ENCODE data around the gene ULK4.
"Not testable (repeated sequence)": the region's sequence is repeated elsewhere in the genome, so short reads cannot be mapped to it uniquely, and the experiment has no call there.

The ULK4 gene

GRCh38 chr3:41874022-41874421 lies 87.9 kb downstream of the ULK4 start:
- no peak for DNase-seq (ENCODE audit: insufficient read length, low spot score)
- no peak for FAIRE-seq

DNA sequence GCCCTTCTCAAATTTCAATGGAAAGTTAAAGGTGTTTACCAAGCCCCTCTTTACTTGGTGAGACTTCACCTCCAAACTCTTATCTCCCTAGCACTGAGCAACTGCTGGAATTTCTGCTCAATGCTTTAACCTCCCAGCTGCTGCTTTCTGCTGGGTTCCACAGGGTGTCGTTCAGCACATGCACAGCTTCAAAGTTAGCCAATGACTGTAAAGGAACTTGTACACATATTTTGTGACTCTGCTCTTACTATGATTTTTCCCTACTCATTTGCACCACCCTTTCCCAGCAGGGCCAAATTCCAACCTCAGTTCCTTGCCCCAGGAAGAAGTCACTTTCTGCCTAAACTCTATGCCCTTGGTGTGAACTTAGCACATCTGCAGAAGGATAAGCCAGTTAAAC lies 89.7 kb downstream of the ULK4 start:
- DNase-seq (ENCODE audit: insufficient read length, low spot score): no peak
- FAIRE-seq: no peak

DNA sequence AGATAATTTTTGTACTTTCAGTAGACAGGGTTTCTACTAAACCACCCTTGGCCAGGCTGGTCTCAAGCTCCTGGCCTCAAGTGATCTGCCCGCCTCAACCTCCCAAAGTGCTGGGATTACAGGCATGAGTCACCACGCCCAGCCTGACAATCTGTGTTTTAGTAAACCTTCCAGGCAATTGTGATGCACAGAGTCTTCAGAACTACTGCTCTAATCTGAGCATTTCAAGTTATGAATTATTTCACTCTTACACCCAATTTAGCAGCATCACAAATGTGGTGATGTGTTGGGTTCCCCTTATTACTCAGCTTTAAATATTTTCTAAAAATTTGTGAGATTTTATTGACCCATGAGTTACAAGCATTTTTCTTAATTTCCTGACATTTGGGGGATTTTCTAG lies 94.4 kb downstream of the ULK4 start:
- FAIRE-seq (no peak), DNase-seq (ENCODE audit: insufficient read length, low spot score) (no peak)

GRCh38 chr3:41866298-41866697 lies 95.6 kb downstream of the ULK4 start:
- DNase-seq (ENCODE audit: insufficient read length, low spot score): no peak
- no peak for FAIRE-seq

GRCh38 chr3:41863024-41863423 lies 98.9 kb downstream of the ULK4 start:
- no peak for FAIRE-seq

DNA sequence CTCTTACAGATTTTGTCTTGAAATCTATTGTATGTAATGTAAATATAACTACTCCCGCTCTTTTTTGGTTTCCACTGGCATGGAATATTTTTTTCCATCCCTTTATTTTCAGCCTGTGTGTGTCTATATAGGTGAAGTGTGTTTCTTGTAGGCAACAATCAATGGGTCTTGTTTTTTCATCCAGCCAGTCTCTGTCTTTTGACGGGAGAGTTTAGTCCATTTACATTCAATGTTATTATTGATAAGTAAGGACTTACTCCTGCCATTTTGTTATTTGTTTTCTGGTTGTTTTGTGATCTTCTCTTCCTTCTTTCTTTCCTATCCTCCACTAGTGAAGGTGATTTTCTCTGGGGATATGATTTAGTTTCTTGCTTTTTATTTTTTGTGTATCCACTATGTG lies 101.4 kb downstream of the ULK4 start:
- not testable (repeated sequence) for FAIRE-seq; DNase-seq (ENCODE audit: insufficient read length, low spot score)

More at GRCh38 chr3:41863024-41863423, 98.9 kb downstream of the ULK4 start:
- no peak for DNase-seq (ENCODE audit: insufficient read length, low spot score)

DNA sequence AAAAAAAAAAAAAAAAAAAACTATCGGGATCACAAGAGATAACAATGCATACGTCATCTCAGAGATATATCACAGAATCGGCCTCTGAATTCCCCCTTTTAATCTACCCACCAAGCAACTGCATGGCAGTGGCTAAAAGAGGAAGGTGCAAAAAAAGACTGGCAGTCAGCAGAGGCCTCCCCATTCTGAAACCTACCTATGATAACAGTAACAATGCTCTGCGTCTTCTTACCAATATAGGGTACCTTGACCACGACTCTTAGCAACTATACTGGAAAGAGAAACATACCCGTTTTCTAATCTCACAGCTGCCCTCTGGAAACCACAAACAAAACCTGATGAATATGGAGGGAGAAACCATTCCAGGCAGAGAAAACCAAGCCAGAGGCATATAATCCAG lies 106.9 kb downstream of the ULK4 start:
- FAIRE-seq: no peak

DNA sequence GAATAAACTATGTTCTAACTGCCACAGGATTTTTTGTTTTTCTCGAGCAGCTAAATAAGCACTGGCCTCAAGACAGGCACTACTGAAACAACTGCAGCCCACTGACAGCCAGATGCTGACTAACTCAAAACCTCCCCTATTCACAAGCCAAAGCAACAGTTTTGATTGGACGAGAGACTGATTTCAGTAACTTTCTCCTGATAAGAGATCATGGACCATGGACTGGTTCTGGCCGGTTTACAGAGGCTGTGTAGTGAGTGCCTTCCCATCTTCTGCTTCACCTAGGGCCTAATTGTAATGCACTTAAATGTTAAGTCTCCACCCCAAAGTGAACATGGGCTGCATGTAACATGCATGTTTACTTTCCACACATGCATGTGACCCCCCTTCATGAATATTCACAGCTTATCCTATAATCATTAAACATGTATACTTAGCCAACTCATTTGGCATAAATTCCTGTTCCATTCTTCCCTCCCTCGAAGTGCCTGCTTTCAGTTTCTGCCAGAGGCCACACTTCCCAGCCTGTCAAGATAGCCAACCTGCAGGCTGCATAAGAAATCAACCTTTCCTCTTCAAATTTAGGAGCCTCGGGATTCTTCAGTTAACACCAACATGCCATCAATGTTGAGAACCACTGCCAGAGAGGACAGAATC lies 108.2 kb downstream of the ULK4 start:
- FAIRE-seq (no peak), DNase-seq (ENCODE audit: insufficient read length, low spot score) (no peak)

More for the DNA sequence above, 106.9 kb downstream of the ULK4 start:
- DNase-seq (ENCODE audit: insufficient read length, low spot score): no peak

GRCh38 chr3:41848753-41849574 lies 112.9 kb downstream of the ULK4 start:
- FAIRE-seq (peak; percentile 39), DNase-seq (ENCODE audit: insufficient read length, low spot score) (no peak)

DNA sequence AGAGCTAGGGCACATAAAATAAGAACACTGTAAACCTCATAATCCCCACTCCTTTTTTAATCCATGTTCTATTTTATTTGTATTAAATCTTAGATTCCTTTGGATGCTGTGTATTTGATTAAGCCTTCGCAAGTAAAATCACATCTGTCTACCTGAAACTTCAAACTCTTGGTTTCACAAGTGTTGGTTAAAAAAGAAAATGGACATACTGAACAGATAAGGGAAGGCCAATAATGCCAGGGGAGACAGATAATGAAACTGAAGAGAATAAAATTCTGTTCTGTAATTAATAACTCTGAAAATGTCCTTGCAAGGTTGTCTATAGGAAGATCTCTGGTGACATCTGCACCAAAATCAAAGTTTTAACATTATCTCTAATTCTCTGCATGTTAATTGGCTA lies 114.2 kb downstream of the ULK4 start:
- DNase-seq (ENCODE audit: insufficient read length, low spot score) (no peak), FAIRE-seq (no peak)

DNA sequence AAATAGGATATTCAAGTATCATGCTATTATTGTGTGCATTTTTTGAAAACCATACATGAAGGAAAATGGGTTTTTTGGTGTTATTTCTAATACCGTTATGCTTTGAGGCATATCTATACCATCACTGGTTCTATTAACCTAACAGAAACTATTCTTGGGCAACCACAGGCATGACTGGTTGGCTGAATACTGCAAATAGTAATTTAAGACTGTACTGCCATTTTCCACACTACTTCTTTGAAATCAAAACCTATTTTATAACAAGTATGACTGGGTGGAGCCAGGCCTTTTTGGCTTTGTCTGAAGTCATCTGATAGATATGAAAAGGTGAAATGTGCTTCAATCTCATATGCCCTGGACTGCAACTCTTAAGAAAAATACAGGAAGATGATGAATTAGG lies 115.1 kb downstream of the ULK4 start:
- no peak for FAIRE-seq
- DNase-seq (ENCODE audit: insufficient read length, low spot score): no peak

DNA sequence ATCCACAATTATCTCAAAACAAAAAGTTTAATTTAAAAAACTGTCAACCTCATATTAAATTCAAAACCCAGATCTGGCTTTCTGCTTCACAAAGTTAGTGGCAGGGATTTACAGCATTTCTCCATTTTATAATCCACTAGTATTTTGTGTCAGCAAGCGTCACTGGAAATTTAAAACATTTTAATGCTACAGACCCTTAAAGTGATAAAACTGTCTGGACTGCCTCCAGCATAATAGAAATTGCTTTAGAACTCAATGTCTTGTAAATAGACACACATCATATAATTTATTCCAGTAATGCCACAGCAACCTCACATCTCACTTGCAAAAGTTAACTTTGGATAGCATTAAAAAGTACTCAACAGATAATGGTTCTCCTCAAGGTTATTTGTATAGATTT lies 116.1 kb downstream of the ULK4 start:
- DNase-seq (ENCODE audit: insufficient read length, low spot score) (no peak), FAIRE-seq (no peak)

DNA sequence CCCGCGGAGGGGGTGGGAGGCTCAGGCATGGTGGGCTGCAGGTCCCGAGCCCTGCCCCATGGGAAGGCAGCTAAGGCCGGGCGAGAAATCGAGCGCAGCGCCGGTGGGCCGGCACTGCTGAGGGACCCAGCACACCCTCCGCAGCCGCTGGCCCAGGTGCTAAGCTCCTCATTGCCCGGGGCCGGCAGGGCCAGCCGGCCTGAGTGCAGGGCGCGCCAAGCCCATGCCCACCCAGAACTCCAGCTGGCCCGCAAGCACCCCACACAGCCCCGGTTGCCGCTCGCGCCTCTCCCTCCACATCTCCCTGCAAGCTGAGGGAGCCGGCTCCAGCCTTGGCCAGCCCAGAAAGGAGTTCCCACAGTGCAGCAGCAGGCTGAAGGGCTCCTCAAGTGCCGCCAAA lies 117.6 kb downstream of the ULK4 start:
- not testable (repeated sequence) for FAIRE-seq; DNase-seq (ENCODE audit: insufficient read length, low spot score)

DNA sequence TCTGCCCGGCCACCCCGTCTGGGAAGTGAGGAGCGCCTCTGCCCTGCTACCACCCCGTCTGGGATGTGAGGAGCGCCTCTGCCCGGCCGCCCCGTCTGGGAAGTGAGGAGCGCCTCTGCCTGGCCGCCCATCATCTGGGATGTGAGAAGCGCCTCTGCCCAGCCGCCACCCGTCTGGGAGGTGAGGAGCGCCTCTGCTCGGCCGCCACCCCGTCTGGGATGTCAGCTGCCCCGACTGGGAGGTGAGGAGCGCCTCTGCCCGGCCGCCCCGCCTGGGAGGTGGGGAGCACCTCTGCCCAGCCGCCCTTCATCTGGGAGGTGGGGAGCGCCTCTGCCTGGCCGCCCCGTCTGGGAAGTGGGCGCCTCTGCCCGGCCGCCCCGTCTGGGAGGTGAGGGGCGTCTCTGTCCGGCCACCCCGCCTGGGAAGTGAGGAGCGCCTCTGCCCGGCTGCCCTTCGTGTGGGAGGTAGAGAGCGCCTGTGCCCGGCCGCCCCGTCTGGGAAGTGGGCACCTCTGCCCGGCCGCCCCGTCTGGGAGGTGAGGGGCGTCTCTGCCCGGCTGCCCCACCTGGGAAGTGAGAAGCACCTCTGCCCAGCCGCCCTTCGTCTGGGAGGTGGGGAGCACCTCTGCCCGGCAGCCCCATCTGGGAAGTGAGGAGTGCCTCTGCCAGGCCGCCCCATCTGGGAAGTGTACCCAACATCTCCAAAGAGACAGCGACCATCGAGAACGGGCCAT lies 120.8 kb downstream of the ULK4 start:
- DNase-seq (ENCODE audit: insufficient read length, low spot score); FAIRE-seq: not testable (repeated sequence)

DNA sequence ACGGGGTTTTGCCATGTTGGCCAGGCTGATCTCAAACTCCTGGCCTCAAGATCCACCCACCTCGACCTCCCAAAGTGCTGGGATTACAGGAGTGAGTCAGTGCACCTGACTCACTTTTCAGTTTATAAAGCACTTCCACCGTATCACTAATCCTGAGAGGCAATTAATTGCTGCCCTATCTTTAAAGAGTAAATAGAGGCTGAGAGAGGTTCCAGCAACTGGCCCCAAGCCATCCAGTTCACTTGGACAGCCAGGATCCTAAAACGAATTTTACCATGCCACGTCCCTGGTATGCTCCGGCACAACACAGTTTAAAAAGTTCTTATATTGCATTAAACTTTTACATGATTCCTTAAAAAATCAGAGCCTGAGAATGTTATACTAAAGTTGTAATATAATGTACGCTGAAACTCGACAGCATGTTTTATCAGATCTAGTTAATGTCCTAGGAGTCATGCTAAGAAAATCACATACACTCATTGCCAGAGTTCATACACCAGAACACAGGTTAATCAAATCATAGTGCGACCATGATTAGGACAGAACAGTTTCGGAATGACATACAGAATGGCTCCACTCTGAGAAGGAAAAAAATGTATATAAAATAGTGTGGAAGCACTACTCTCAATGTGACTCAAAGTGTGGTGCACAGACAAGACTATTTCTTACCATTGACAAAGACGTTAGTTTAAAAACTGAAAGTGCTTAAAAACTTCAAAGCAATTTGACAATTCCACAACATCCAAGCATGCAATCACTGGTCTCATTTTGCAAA lies 125.4 kb downstream of the ULK4 start:
- FAIRE-seq (no peak), DNase-seq (ENCODE audit: insufficient read length, low spot score) (no peak)

GRCh38 chr3:41833628-41834027 lies 128.3 kb downstream of the ULK4 start:
- DNase-seq (ENCODE audit: insufficient read length, low spot score): no peak

GRCh38 chr3:41819236-41819635 lies 142.7 kb downstream of the ULK4 start:
- DNase-seq (ENCODE audit: insufficient read length, low spot score) (no peak), FAIRE-seq (no peak)

More at GRCh38 chr3:41833628-41834027, 128.3 kb downstream of the ULK4 start:
- no peak for FAIRE-seq

DNA sequence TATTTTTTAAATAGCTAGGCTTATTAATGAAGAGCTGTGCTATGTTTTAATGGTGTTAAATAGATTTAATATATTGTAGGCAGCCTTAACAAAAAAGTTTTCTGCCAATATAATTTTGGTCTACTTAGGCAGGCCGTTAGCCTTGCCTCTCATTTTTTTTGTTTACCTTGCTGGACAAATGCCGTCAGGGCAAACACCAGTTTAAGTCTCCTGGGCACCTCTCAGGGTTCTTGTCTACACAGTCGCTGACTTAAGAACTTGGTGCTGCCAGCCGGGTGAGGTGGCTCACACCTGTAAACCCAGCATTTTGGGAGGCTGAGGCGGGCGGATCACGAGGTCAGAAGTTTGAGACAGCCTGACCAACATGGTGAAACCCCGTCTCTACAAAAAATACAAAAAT lies 153.3 kb downstream of the ULK4 start:
- FAIRE-seq: no peak

GRCh38 chr3:41808152-41808551 lies 153.8 kb downstream of the ULK4 start:
- FAIRE-seq: no peak
- no peak for DNase-seq (ENCODE audit: insufficient read length, low spot score)

More for the DNA sequence above, 153.3 kb downstream of the ULK4 start:
- DNase-seq (ENCODE audit: insufficient read length, low spot score): no peak

DNA sequence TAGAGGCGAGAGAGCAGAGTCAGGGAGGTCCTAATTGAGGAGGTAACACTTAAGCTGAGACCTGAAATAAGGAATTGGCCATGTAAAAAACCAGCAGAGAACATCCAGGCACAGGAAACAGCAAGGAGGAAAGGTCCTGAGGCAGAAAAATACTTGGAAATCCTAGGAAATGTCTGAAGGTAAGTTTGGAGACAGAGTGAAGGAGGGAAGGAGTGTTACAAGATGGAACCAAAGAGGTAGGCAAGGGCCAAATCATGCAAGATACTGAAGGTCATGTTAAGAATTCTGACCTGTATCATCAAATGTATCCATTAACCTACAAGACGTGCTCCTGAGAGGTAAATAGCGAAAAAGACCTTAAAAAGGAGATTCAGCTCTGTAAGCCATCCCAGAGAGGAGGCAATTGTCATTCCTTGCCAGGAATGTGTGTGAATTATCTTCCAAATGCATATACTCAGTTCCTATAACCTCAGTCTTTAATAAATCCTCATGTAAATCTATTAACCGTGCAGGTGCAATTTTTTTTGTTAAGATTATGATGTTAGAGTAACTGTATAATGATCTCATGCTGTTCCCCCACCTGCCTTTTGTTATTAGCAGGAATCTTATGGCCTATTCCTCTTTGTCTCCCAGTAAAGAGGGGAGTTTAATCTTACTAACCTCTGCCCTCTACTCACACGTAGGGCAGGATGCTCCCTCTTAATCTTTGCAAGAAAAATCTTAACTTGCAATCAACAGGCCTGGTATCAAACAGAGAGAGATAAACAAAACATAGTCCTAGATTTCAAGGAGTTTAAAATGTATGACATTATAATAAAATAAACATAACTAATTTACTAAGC lies 166.9 kb downstream of the ULK4 start:
- DNase-seq (ENCODE audit: insufficient read length, low spot score) (no peak), FAIRE-seq (no peak)
